Measurements from ENCODE around the gene TUSC7.

GRCh38 chr3:116661196-116661595 is 48.4 kb upstream of the TUSC7 start:
- no peak for TF ChIP-seq CTCF (conservative IDR thresholded peaks at IDR 0.05 in 1 of 2, IDR thresholded peaks at IDR 0.05 in 1 of 2; ENCODE audit: extremely low read depth in 1 of 2, insufficient read depth in 1 of 2, low read depth in 1 of 2, low read length in 2 of 2)
- TF ChIP-seq EZH2 (IDR thresholded peaks at IDR 0.05; ENCODE audit: borderline replicate concordance, low read length), result no peak
